ENCODE measurements around the gene SYT6.

The SYT6 gene

GRCh38 chr1:114099268-114099667 lies 54.4 kb downstream of the SYT6 start:
- TF ChIP-seq ZFX (IDR thresholded peaks at IDR 0.05) (no peak), CTCF (conservative IDR thresholded peaks at IDR 0.05) (no peak)
- H3K27ac ChIP-seq: no peak overlapping the region

GRCh38 chr1:114097109-114097508 lies 56.6 kb downstream of the SYT6 start:
- TF ChIP-seq ZFX (IDR thresholded peaks at IDR 0.05): no peak
- TF ChIP-seq CTCF (conservative IDR thresholded peaks at IDR 0.05): no peak

GRCh38 chr1:114094675-114095074 lies 59.0 kb downstream of the SYT6 start:
- TF ChIP-seq CTCF (conservative IDR thresholded peaks at IDR 0.05): no peak
- no peak for TF ChIP-seq ZFX (IDR thresholded peaks at IDR 0.05)
- H3K27ac ChIP-seq: no peak overlapping the region; the same call in 1 of the 2 replicates

More at GRCh38 chr1:114097109-114097508, 56.6 kb downstream of the SYT6 start:
- H3K27ac ChIP-seq: no peak overlapping the region

DNA sequence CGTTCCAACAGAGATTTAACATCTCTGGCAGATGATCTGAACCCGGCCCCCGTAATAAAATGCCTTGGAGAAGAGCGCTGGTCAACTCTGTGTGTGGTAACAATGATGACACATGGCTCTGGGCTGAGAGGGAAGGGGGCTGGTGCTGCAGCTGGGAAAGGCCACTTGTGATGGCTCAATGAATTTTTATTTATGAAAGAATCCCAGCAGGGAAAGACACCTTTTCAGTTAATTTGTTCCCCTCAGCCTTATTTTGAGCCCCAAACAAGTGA lies 59.4 kb downstream of the SYT6 start:
- no peak for TF ChIP-seq CTCF (conservative IDR thresholded peaks at IDR 0.05)
- TF ChIP-seq ZFX (IDR thresholded peaks at IDR 0.05): no peak
- no peak overlapping the region; the same call in 1 of the 2 replicates for H3K27ac ChIP-seq

DNA sequence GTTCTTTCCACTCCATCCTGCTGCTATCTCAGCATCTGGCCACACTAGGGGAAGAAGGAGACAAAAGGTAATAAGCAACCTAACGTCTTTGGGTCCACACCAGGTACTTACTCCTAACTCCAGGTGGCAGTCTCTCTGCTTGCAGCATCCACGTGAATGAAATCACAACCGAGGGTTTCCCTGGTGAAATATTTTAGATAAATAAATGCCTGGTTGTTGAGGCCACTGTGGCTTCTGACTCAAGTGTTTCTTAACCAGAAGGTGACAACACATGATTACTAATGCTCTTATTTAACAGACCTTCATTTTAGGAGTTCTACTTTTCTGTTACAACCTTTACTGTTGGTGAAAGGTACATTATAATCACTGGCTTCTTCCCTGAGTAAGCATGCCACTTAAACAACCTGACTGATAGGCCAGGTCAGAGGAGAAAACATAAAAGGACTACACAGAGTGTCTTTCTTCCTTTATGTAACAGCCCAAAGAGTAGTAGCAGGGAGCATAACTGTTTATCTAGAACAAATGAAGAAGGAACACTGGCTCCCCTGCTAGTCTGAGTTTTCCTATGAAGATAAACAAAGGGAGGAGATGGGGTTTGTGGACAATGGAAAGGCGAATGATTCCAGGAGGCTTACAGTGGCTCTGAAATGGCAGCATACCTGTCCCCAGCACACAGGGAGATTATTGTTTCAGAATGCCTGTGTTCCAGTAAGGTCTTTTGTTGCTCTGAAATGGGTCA lies 59.9 kb downstream of the SYT6 start:
- no peak overlapping the region; the same call in 1 of the 2 replicates for H3K27ac ChIP-seq
- TF ChIP-seq ZFX (IDR thresholded peaks at IDR 0.05): no peak
- TF ChIP-seq CTCF (conservative IDR thresholded peaks at IDR 0.05): peak; percentile 52

DNA sequence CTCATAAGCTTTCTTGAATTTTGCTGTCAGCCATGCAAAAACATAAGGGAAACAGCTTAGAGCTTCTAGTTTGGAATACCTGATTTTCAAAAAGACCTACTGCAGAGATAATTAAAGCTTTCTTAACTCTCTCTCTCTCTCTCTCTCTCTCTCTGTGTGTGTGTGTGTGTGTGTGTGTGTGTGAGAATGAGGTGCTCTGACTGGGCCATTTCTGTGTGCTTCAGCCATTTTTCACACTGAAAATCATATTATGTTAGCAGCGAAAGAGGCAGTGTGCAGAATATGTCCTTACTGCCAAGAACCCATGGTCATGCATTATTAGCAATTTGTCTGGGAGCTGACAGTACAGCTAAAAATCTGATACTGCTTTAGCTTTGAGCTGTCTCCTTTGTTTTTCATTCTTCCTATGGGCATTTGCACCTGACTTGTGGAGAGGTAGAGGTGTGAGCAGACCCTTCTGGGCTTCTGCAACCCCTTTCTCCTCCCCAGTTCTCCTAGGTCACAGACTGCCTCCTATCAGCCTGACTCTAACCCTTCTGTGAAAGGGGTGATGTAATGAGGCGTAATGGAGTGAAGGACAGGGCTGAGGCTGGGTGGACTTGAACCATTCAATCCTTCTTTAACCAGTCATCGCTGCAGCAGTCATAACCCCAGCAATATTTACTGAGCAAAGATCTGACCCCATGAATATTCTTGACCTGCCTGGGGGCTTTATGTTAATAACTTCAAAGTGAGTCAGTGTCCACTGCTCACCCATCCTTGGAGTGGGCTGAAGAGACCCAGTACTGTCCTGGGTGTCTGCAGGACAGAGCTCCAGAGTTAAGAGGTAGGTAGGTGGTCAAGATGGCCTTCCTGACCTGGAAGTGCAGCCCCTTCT lies 61.2 kb downstream of the SYT6 start:
- no peak overlapping the region for H3K27ac ChIP-seq
- TF ChIP-seq ZFX (IDR thresholded peaks at IDR 0.05) (no peak), CTCF (conservative IDR thresholded peaks at IDR 0.05) (no peak)

GRCh38 chr1:114091711-114092110 lies 62.0 kb downstream of the SYT6 start:
- TF ChIP-seq CTCF (conservative IDR thresholded peaks at IDR 0.05): no peak
- no peak for TF ChIP-seq ZFX (IDR thresholded peaks at IDR 0.05)
- H3K27ac ChIP-seq: no peak overlapping the region
